IMR-90 (cell line): Measurements from ENCODE around the gene TNFRSF14.

ENCODE experiments used
- BHLHE40 ChIP-seq: fragments of 150-350 bp; IDR thresholded peaks from 2 replicates; pipeline ENCODE4 v1.6.1; 2016; ENCODE audit warnings: mild to moderate bottlenecking, low read depth, low read length
- CHD1 ChIP-seq: IDR thresholded peaks from 2 replicates; pipeline ENCODE4 v1.6.1; 2012; ENCODE audit warnings: low read depth, low read length, improper control_type of control experiment
- CTCF ChIP-seq: conservative IDR thresholded peaks from 2 replicates; pipeline ENCODE4 v1.5.1; 2012; ENCODE audit warnings: mild to moderate bottlenecking, low read depth, low read length, improper control_type of control experiment
- POLR2A ChIP-seq: IDR thresholded peaks from 2 replicates; pipeline ENCODE4 v1.6.1; 2012; ENCODE audit warnings: mild to moderate bottlenecking, low read depth, low read length
- RAD21 ChIP-seq: IDR thresholded peaks from 2 replicates; pipeline ENCODE4 v1.6.1; 2012; ENCODE audit warnings: low read length, improper control_type of control experiment
- USF2 ChIP-seq: fragments of 150-350 bp; IDR thresholded peaks from 2 replicates; pipeline ENCODE4 v1.6.1; 2017; ENCODE audit warnings: mild to moderate bottlenecking, antibody characterized with exemption, low read length, low read depth

- no peak for TF ChIP-seq CTCF
- no peak for TF ChIP-seq RAD21
- TF ChIP-seq POLR2A = no peak
- no peak for TF ChIP-seq CHD1
- no peak for TF ChIP-seq BHLHE40
- no peak for TF ChIP-seq USF2
Measured at GRCh38 chr1:2606396-2606880, 50.3 kb downstream of the TNFRSF14 start.
